HG03439 (cell line): Measurements from ENCODE around the gene RBMS3.
"Not testable (repeated sequence)": the region's sequence is repeated elsewhere in the genome, so short reads cannot be mapped to it uniquely, and the experiment has no call there.

ENCODE experiments used
- ATAC-seq: cut with Tn5 transposase; IDR thresholded peaks from one replicate; pipeline ENCODE4 v1.9.1; 2021; ENCODE audit warnings: mild to moderate bottlenecking, moderate library complexity; ENCODE audit not compliant: unreplicated experiment

RBMS3 gene

DNA sequence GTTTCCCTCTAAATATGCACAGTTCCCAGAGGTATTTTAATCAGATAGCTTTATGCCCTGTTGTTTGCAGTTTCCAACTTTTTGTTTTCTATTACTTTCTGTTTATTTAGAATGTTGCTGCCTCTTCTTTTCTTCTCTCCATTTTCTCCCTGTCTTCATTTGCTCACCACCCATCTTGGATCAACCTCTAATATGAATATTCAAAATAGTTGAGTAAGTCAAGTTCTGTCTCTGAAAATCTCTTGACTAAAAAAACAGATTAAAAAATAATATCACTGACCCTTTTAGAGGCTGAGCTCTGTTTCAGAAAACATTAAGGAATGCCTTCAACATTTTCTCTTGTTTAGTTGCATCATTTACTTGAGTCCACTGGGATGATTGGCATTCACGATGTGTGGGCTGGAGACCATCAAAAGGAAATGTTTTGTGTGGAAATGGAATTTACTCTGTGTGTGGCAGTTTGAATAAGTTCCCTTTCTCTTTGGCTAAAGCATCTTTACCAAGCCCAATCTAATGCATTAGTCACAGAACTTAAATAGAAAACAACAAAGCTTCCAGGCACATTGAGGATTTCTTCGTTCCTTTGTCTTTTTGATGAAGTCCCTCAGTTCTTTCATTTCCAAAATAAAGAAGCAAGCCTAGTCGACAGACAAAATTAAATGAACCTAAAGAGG lies 691.6 kb downstream of the RBMS3 start:
- no peak for ATAC-seq

DNA sequence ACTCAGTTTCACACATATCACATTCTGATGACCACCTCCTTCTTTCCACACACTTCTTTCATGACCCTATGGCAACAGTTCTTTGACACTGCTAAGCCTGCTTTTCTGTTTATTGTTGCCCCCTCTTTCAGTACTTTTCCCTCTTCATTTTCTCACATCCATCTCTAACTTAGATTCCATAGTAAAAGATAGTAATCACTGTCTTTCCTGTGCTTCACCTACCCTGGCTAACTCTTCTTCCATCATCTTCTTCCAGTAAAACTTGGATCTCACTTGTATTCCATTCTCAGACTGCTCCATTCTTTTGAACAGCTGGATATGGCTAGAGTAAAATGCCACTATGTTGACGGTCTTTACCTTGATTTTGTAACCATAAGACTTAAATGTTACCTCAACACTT lies 692.9 kb downstream of the RBMS3 start:
- no peak for ATAC-seq

DNA sequence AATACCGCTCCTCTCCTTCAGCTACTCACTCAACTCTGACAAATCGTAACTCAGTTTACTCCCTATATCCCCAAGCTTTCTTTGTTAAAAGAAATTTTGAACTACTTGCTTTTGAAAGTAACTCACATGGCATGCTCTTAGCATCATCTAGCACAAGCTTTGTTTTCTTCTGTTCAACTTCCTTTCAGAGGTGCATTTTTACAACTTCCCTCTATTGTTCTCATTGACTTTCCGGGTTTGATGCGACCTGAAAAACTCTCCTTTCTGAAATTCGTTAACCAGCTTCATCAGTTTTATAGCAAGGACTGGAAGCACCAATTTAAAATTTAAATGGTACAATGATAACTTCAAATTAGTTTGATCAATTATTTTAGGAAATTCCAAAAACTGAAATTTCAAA lies 696.0 kb downstream of the RBMS3 start:
- ATAC-seq: no peak

DNA sequence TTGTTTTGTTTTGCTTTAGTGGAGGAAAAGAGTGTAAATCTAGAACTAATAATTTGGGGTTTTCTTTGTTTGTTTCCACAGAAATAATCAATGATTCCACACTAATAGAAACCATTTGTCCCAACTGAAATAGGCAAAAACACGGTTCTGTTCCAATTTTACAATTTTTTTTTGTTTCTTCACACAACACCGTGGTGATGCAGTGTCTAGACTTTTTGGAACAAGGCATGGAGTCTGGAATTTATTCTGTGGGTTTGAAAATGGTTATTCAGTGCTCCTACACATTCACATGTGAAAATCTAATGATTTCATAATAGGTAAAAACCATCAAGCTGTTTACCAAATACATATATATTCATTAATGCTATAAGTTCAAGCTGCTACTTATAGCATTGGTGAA lies 696.5 kb downstream of the RBMS3 start:
- no peak for ATAC-seq

DNA sequence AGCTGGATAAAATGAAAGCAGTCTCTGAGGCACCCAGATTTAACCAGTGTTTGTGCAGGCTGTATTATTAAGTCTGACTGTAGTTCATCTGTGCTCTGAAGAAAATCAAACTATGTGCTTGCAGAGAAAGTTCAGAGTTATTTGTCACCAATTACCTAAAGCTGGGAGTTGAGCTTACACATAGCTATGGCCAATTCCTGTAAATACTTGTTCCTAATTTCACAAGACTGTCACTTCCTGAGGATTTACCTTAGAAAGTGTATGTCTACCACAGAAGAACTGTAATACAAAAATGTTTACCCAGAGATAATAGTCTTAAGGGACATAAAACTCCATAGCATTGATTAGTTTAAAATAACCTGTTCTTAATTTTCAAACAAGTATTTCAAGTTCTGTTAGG lies 697.2 kb downstream of the RBMS3 start:
- no peak for ATAC-seq

DNA sequence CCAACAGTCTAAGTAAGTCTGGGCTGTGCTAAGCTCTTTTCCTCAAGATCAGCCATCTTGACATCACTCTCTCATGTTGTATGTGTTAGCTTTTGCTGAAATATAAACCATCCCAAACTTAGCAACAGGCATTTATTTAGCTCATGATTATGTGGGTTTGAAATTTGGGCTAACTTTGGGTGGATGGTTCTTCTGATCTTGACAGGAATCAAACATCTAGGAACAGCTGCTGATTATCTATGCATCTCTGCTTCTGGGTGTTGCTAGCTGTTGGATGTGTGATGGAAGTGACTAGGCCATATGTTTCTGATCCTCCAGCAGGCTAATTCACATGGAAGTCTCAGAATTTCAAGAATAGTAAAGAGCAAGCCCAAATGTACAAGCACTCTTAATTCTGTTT lies 710.3 kb downstream of the RBMS3 start:
- ATAC-seq: no peak

DNA sequence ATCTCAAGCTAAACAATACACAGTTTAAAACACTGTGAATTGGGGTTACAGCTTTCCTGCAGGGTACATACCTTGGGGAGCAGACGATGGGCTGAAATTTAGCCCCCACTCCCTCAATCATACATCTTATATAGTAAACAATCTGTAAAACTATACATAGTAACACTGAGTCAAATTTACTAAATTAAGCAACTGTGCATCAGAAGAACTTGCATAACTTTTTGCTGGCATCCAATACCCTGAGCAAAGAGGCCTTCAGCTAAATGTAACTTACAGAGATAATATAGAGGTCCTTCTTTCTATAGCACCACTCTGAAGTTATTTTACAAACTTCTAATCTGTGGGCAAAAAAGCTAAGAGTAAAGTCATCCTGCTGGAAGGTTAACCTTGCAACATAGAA lies 721.9 kb downstream of the RBMS3 start:
- no peak for ATAC-seq

DNA sequence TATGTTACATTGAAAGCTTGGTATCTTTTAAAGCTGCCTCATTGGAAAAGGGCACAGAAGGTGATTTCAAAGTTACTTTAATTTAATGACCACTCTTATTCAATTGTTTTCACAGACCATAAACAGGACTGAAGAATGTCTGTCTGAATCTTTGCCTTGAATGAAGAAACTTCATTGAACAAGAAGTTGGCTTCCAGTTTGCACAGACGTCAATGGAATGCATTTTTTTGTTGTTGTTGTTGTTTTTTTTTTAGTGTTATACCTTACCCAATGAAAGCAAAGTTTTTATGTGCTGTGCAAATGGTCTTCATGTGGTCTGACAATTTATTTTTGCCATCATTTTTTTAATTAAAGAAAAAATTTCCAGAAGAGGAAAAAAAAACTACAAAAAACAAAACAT lies 722.9 kb downstream of the RBMS3 start:
- ATAC-seq: no peak

DNA sequence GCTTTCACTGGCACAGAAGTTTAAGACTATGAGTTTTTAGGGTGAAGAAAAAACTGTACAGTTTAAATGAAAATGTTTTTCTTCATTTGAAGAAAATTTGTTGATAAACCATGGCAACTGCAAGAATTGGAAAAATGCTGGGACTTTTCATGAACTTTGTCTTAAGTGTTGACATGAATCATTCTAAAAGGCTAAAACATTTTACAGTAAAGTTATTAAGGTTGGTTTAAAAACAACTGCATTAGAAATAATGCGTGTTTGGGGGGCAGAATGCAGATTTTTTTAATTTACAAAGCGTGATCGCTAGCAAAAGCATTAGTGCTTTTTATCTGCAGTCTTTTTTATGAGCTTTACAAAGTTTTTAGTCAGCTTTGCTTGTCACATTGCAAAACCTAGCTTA lies 723.6 kb downstream of the RBMS3 start:
- no peak for ATAC-seq

DNA sequence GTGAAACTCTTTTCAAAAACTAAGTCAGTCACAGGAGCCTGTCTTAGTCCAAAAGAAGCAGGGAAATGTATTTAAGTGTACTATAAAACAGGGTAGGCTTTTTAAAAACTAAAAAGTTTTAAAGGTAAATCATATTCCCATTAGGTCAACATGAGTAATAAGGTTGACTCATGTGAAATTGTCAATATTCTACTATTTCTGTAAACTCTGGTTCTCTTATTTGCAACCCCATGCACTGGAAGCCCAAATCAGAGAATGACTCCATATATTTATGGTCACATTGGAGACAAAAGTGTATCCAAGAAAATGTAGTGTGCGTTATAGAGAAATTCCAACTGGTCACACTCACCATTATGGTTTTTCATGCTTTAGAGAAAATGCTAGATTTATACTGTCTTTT lies 725.2 kb downstream of the RBMS3 start:
- no peak for ATAC-seq

DNA sequence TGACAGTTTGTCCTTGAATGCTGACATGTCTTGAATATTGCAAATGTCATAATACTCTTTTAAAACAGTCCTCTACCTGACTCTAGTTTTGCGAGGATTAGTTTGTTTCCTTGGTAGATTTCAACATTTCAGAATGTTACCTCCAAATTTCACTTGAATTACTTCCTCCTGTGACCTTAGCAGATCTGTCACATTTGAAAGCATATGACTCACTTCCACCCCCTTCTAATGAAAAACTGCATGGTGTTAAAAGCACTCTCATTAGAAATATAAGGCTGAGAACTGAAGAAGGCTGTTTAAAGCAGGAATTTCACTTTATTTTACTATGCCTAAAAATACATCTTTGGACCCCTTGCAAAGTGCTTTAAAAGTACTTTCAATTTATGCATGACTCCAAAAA lies 726.8 kb downstream of the RBMS3 start:
- no peak for ATAC-seq

DNA sequence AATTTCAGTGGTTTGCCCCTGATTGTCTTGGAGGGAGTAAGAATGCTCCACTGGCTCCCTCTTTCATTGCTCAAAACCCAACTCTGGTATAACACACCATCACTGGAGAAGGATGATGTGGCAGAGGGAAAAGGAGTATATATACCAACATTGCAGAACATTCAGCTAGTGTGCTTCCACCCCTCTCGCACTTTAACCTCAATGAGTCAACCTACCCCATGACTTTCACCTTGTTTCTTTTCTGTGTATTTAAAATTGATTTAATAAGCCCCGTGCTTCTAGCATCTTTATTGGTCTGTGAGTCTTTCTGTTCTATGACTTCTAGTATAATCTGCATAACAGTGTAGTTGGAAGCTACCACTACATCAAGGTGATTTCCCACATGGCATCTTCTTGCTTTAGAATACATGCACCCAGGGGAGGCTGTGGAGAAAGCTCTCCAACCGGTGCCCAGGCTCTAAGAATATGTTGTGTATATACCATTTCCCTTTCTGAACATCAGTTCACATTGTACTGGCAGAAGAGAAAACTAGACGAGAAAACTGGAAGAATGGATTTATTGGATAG lies 730.4 kb downstream of the RBMS3 start:
- no peak for ATAC-seq

DNA sequence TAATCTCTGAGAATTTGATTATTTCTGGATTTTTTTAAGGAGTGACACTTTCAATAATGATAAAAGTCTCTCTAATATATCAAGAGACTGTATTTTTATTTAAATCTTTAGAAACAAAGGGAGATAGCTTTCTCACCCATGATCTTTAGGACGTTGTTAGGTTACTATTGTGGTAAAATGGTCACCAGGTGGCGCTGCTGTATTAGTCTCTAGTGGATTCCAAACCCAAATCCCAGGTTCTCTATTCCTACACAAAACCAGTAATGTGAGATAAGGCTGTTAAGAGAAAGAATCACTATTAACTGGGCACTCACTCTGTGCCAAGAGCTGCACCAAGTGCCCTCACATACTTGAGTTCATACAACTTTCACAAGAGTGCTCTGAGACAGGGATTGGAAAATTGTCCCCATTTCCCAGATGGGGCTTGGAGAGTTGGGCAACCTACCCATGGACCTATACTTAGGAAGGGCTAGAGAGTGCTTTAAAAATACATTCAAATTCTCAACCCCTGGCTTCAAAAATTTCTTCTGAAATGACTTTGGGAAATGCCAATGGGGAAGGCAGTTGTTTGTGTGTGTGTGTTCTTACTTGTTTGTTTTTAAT lies 732.2 kb downstream of the RBMS3 start:
- no peak for ATAC-seq

DNA sequence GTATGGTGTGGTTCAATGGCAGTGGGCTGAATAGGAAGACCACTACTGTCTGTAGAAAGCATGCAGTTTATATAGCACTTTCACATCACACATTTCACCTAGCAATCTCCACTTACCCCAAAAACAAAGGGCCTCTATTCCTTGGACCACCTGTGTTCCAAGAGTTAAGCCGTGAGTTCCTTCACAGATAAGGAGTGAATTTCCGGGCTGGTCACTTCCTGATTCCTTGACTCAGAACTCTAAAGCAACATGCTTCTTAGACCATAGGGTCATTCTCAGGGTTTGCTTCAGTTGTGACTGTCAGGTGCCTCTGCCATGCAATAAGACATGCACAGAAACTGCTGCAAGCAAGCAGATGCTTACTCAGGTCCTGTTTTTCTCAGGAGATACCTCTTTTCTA lies 737.0 kb downstream of the RBMS3 start:
- no peak for ATAC-seq

DNA sequence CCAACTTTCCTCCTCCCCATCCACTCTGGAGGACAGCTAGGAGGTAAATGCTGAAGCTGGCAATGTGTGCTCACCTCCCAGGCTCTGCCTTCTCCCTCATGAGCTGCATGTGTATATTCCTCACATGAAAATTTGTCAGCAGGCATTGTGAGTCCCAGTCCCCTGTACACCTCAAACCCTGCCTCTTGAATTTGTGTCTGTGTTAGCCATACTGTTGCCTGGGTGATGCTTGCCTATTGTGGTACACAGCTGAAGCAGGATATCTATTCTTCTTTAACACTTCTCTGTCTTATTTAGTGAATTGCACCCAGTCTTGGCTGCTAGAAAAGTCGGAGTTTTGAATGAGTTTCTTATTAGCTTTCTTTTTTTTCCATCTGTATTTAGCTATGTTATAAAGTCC lies 739.5 kb downstream of the RBMS3 start:
- ATAC-seq: no peak

DNA sequence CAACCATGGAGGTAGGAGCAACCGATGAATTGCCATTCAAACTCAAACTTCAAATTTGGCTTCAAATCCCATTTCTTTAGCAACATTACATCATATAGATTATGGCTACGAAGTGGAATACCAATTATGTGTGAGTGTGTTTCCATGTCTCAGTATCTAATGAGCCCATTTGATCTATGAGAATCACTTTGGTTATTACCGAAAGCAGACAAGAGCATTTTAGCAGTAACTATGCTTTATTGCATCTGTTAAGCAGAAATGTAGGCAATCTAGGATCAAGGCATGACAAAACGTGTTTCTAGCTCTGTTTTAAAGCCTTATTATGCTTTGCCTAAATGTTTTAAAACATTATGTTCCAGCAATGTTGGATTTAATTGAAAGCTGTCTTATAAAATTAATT lies 743.6 kb downstream of the RBMS3 start:
- ATAC-seq: no peak

DNA sequence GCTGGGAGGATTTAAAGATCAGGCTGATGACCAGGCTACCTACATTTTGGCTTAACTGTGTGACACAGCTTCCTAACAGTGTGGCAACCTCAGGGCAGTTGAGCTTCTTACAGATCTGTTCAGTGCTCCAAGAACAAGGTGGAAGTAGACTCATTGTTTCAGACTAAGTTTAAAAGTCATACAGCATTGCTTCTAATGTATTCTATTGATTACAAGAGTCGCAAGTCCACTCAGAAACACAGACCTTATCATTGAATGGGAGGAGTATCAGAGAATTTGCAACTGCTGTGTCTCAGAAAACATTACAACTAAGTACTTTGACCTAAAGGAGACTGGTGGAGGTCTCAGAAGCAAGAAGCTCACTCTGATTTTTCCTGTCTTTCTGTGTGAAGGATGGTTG lies 746.0 kb downstream of the RBMS3 start:
- no peak for ATAC-seq

DNA sequence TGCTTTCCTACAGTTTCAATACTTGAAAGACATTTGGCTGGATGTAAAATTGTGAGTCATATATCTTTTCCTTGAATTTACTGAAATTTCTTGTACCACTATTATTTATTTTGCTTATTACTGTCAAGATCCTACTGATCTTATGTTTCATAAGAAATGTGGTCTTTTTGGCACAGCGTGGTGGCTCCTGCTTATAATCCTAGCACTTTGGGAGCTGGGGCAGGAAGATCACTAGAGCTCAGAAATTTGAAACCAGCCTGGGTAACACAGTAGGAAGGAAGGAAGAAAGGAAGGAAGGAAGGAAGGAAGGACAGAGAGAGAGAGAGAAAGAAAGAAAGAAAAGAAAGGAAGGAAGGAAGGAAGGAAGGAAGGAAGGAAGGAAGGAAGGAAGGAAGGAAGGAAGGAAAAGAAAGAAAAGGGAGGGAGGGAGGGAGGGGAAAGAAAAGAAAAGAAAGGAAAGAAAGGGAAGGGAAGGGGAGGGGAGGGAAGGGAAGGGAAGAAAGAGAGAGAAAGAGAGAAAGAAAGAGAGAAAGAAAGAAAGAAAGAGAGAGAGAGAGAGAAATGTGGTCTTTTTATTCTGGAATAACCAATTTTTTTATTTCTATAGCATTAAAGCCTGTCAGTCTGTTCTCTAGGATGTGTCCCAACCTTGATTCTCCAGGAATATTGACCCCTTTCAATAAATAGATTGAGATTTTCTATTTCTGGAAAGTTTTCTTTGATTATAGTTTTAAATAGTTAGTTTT lies 753.5 kb downstream of the RBMS3 start:
- ATAC-seq: no peak

DNA sequence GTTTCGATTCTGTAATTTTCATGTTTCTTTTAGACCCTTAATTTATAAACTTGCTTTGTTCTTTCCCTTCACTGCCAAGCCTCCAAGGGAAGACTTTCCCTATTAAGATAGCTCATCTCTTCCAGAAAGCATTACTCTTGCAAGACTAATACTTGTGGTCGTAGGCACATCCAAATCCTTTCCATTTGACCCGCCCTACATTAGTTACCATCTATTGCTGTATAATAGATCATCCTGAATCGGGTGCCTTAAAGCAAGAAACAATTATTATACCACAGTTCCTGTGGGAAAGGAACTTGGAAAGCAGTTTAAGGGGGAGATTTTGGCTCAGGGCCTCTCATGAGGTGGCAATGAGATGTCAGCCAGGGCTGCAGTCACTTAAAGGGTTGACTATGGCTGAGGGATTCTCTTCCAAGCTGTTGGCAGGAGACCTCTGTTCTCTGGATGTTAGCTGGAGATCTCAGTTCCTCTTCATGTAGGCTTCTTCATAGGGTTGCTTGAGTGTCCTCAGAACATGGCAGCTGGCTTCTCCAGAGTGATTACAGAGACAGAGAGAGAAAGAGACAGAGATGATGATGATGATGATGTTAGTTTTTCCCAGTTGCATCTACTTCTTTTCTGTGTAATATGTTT lies 755.2 kb downstream of the RBMS3 start:
- ATAC-seq: no peak

DNA sequence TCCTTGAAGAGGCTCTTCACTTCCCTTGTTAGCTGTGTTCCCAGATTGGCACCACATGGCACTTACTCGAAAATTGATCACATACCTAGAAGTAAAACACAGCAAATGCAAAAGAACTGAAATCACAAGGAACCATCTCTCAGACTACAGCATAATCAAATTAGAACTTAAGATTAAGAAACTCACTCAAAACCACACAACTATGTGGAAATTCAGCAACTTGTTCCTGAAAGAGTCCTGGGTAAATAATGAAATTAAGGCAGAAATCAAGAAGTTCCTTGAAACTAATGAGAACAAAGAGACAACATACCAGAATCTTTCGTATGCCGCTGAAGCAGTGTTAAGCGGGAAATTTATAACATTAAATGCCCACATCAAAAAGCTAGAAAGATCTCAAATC lies 759.3 kb downstream of the RBMS3 start:
- no peak for ATAC-seq

DNA sequence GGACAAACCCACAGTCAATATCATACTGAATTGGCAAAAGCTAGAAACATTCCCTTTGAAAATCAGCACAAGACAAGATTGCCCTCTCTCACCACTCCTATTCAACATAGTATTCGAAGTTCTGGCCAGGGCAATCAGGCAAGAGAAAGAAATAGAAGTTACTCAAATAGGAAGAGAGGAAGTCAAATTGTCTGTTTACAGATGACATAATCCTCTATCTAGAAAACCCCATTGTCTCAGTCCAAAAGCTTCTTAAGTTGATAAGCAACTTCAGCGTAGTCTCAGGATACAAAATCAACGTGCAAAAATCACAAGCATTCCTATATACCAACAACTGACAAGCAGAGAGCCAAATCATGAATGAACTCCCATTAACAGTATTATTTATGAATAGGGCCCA lies 760.6 kb downstream of the RBMS3 start:
- not testable (repeated sequence) for ATAC-seq
